HG03521 (cell line): ENCODE measurements around the gene CST8.
"Not testable (repeated sequence)": the region's sequence is repeated elsewhere in the genome, so short reads cannot be mapped to it uniquely, and the experiment has no call there.

Source experiments
- ATAC-seq: cut with Tn5 transposase; IDR thresholded peaks from one replicate; pipeline ENCODE4 v1.9.1; 2021; ENCODE audit warnings: mild to moderate bottlenecking, moderate library complexity; ENCODE audit not compliant: unreplicated experiment

Gene CST8

DNA sequence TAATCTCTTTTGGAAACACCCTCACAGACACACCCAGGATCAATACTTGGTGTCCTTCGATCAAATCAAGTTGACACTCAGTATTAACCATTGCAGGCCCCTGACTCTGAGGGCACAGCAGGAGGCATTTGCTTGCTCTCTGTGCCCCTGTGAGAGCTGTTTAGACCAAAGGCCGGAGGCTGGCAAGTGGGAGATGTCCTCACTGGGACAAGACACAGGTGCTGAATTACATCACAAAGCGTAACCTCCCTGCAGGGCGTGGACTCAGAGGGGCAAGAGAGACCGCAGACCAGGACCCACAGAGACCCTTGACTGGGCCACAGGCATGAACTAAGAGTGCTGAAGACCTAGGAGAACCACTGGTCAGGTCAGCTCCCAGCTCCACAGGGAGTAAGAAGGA, at the start of gene CST8:
TSS of gene CST8 (plus strand) at position 301 of the 400 bp plus-strand sequence. CDS start 551 bp downstream, outside the sequence.
- no peak for ATAC-seq

GRCh38 chr20:23441850-23442313, 49.0 kb upstream of the CST8 start:
- ATAC-seq = peak; percentile 67

- no peak for ATAC-seq
Observed at GRCh38 chr20:23442436-23442835, 48.5 kb upstream of the CST8 start.

DNA sequence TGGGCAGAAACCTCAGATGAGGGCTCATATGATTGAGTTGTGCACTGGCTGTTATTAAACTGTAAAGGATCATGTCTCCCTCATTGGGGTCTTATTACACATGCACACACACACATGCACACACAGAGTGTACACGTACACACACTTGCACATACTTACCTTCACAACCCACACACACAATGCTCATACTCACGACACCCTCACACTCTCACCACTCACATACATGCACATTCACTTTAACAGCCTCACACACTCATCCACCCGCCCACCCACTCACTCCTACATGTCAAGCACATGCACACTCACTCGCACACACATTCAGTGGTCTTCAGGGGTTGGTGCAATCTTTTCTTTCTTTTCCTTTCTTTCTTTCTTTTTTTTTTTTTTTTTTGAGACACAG, 46.1 kb upstream of the CST8 start:
- no peak for ATAC-seq

- ATAC-seq = no peak
Observed at GRCh38 chr20:23445596-23446217, 45.2 kb upstream of the CST8 start.

GRCh38 chr20:23446505-23446904, 44.4 kb upstream of the CST8 start:
- ATAC-seq = no peak

DNA sequence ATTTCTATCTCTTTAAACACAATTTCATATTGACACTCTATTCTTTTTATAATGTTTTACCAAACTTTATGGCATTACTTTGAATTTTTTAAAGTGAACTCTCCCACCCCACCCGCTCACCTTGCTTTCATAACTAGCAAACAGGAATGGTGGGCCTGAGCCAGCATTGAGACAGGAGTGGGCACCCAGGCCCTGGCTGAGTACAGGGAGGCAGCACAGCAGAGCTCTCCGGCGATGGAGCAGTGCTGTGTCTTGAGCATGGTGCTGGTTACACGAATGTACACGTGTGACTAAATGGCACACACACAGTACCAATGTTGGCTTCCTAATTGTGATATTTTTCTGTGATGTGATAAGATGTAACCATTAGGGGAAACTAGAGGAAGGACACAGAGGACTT, 42.8 kb upstream of the CST8 start:
- no peak for ATAC-seq

GRCh38 chr20:23449421-23449820, 41.5 kb upstream of the CST8 start:
- ATAC-seq = no peak

- no peak for ATAC-seq
Observed at GRCh38 chr20:23450877-23451276, 40.0 kb upstream of the CST8 start.

DNA sequence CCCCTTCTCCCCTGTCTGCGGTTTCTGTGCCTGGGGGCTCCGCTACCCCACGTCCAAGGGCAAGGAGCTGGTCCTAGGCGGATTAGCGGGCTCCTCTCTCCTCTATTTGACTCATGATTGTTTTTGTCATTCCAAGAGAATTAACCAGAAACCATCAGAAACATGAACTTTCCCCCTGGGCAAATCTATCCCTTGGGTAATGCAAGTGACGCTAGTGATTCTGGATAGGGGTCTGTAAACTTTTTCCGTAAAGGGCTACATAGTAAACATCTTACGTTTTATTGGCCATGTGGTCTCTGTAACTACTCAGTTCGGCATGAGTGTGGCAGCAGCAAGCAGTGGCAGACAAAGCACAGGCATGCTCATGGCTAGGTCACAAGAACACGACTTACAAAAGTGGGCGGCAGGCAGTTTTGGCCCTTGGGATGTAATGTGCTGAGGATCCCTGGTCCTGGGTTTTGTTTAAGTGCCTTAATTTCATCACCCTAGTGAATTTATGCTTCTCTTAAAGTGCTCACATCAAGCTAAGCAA, 38.9 kb upstream of the CST8 start:
- ATAC-seq = no peak

DNA sequence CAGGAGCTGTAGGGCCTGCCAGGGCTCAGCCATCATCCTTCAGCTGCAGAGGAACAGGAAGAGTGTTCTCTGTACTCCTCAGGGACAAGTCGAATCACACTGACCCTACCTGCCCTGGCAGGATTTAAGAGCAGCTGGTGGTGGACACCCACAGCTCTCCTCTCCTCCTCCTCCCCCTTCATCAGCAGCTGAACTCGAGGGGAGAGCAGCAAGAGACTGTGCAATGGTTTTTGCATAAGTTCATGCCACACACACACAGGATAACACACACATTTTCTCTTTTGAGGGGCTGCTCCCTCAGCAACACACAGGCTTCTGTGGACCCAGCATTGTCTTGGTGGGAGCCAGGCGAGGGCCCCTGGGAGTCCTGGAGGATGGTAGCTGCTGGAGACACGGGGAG, 38.1 kb upstream of the CST8 start, which contains the start of gene CST11:
TSS of gene CST11 (minus strand) at position 101 of the 400 bp plus-strand sequence. CDS start at position 36, 65 bp downstream.
- ATAC-seq = no peak

- no peak for ATAC-seq
Observed at GRCh38 chr20:23453549-23454543, 37.1 kb upstream of the CST8 start.

DNA sequence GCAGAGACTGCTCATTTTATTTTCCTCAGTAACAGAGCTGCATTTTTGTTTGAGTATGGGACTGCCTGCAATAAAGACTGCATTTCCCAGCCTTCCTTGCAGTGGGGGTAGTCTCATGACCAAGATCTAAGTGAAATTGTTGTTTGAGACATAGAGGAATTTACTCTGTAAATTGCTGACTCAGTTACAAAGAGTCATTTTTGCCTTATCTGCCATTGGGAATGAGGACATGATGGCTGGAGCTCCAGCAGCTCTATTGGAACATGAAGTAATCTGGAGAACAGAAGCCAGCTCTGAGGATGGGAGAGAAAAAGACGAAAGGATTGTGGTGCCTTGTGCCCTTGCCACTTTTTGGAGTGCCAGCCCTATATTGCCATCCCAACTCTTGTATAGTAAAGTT, 36.1 kb upstream of the CST8 start:
- no peak for ATAC-seq

DNA sequence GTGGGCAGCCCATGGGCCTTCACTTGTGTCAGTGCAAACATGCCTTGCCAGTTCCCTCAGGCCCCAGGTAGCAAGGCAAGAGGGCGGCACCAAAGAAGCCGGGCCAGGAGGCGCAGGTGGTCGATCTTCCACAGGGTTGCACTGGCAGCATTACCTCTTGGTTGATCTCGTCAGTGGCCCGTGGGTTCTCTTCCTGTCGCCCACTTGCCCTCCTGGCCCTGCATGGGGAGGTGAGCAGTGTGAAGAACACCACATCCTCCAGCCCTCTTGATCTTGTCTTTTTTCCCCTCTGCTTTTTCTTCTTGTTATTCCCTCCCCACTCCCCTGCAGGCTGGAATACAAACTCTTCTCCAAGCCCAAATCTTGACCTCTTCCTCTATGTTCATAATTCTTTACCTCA, 35.3 kb upstream of the CST8 start:
- ATAC-seq = no peak

GRCh38 chr20:23456409-23456808, 34.5 kb upstream of the CST8 start:
- no peak for ATAC-seq

GRCh38 chr20:23456873-23457272, 34.0 kb upstream of the CST8 start:
- no peak for ATAC-seq

GRCh38 chr20:23459461-23460150, 31.3 kb upstream of the CST8 start:
- no peak for ATAC-seq

DNA sequence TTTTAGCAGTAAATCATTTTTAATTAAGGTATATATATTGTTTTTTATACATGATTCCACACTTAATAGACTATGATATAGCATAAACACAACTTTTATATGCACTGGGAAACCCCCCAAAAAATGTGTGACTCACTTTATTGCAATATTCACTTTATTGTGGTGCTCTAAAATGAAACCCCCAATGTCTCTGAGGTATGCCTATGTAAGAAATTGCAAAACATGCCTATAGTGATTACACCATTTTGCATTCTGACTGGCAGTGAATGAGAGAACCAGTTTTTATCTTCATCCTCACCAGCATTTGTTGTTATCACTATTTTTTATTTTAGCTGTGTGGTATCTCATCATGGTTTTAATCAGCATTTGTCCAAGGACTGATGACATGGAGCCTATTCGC, 29.7 kb upstream of the CST8 start:
- no peak for ATAC-seq

DNA sequence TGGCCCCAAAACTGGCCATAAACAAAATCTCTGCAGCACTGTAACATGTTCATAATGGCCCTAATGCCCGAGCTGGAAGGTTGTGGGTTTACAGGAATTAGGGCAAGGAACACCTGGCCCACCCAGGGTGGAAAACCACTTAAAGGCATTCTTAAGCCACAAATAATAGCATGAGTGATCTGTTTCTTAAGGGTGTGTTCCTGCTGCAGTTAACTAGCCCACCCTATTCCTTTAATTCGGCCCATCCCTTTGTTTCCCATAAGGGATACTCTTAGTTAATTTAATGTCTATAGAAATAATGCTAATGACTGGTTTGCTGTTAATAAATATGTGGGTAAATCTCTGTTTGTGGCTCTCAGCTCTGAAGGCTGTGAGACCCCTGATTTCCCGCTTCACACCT, 24.0 kb upstream of the CST8 start:
- ATAC-seq = not testable (repeated sequence)

GRCh38 chr20:23472306-23472705, 18.6 kb upstream of the CST8 start:
- ATAC-seq = not testable (repeated sequence)

GRCh38 chr20:23473293-23473692, 17.6 kb upstream of the CST8 start:
- not testable (repeated sequence) for ATAC-seq
